ENCODE measurements around the gene RAD50. TPM values are rescaled to one million over a fixed set of nuclear protein-coding genes. Genes with fewer than 3 reads are reported as not detected.
"Not testable (repeated sequence)": the region's sequence is repeated elsewhere in the genome, so short reads cannot be mapped to it uniquely, and the experiment has no call there.

RAD50 gene
- total and polyA plus RNA-seq, 2 of the 4 experiments (the other 2 are of a cell fraction), result 5.2 to 6.2 TPM

- H3K27ac ChIP-seq (ENCODE audit: insufficient read depth, low read length); H3K4me2 ChIP-seq (ENCODE audit: low read depth, low read length); H3K9me3 ChIP-seq (ENCODE audit: control insufficient read depth, insufficient read depth, low read length); H3K9ac ChIP-seq (ENCODE audit: low read depth, low read length); H3K4ac ChIP-seq (ENCODE audit: low read depth, low read length); H2BK15ac ChIP-seq (ENCODE audit: low read depth, low read length); POLR2A ChIA-PET (ENCODE audit: unreplicated experiment); H2AFZ ChIP-seq (replicated peaks; ENCODE audit: low read length, poor library complexity); H4K20me1 ChIP-seq (ENCODE audit: insufficient read depth, low read length); in situ Hi-C loops (cut with MboI; ENCODE audit: low sequenced_read_pairs); H3K56ac ChIP-seq (ENCODE audit: extremely low read depth, insufficient read depth, low read length); DNase-seq; H3K4me3 ChIP-seq (ENCODE audit: insufficient read depth, low read depth, low read length); H3K79me1 ChIP-seq (ENCODE audit: low read depth in 1 of 2, low read length in 2 of 2); H3K4me1 ChIP-seq (ENCODE audit: control insufficient read depth, insufficient read depth, low read length); ATAC-seq (ENCODE audit: low read depth); BruUV-seq (replicated peaks); H4K8ac ChIP-seq (ENCODE audit: low read depth in 2 of 2, low read length in 2 of 2); H2BK20ac ChIP-seq (ENCODE audit: low read depth, low read length); H2BK120ac ChIP-seq (ENCODE audit: low read depth, low read length); H3K23ac ChIP-seq (ENCODE audit: low read depth, low read length); H4K91ac ChIP-seq (ENCODE audit: insufficient read depth, low read depth, low read length); dilution Hi-C loops (cut with HindIII; ENCODE audit: low sequenced_read_pairs, unreplicated experiment); H3K27me3 ChIP-seq (ENCODE audit: control insufficient read depth, insufficient read depth, low read length); H2BK5ac ChIP-seq (ENCODE audit: low read depth, low read length, poor library complexity, severe bottlenecking); H3K14ac ChIP-seq (replicated peaks; ENCODE audit: low read depth, low read length); H3K18ac ChIP-seq (ENCODE audit: low read depth, low read length); H2AK5ac ChIP-seq (ENCODE audit: low read depth, low read length); H3K9me1 ChIP-seq (ENCODE audit: insufficient read depth, low read length); H4K5ac ChIP-seq (ENCODE audit: low read depth, low read length); H2AK9ac ChIP-seq (replicated peaks; ENCODE audit: low read depth, low read length, poor library complexity): not testable (repeated sequence)
- H3K36me3 ChIP-seq (ENCODE audit: control insufficient read depth, insufficient read depth, low read length), result peaks cover 20% of the 10 kb centered on the region
- intact Hi-C loops (cut with micrococcal nuclease), result loop anchor here (5.0 kb wide), 1 partner anchor 41 kb away; no protein-coding TSS in a partner anchor
- CTCF ChIA-PET, result interaction anchor here (0.6 to 0.7 kb wide), 2 partner anchors 62 to 128 kb away, joined by 3 read pairs; no protein-coding TSS in a partner anchor
- no CpG with 5 or more reads among the region's 4 CpGs for WGBS, 2 experiments (ENCODE audit: extremely low coverage in 2 of 2, insufficient read length in 1 of 2)
These were observed 76.8 kb downstream of the RAD50 start for GRCh38 chr5:132633587-132633986.

Measured in IMR-90 (cell line).